Sigmoid colon (tissue), 4 donors: ENCODE measurements around the gene COL11A1.

Source experiments
- CTCF ChIP-seq, 4 experiments: fragments of 450-650 bp in 3 of 4; fragments of 200-600 bp in 1 of 4; IDR thresholded peaks; one replicate each; pipeline ENCODE4 v1.5.1; 2016 to 2019; ENCODE audit warnings: antibody characterized with exemption in 4 of 4, mild to moderate bottlenecking in 3 of 4, moderate library complexity in 2 of 4
- EP300 ChIP-seq, 4 donors: sonication (generic); formaldehyde crosslinking; IDR thresholded peaks; one replicate each; pipeline ENCODE4 v1.6.1; 2017; ENCODE audit warnings: antibody characterized with exemption in 4 of 4
- POLR2A ChIP-seq, 2 donors: fragments of 450-650 bp; IDR thresholded peaks; one replicate each; pipeline ENCODE4 v1.6.1; 2016; ENCODE audit warnings: antibody characterized with exemption in 2 of 2, mild to moderate bottlenecking in 2 of 2, moderate library complexity in 2 of 2
- POLR2AphosphoS5 ChIP-seq, 4 donors: sonication (generic); formaldehyde crosslinking; IDR thresholded peaks; one replicate each; pipeline ENCODE4 v1.6.1; 2017; ENCODE audit warnings: antibody characterized with exemption in 4 of 4

GRCh38 chr1:103106426-103107341 is 1.6 kb downstream of the COL11A1 start:
- TF ChIP-seq POLR2AphosphoS5 (IDR thresholded peaks at IDR 0.05) (no peak), CTCF (IDR thresholded peaks at IDR 0.05) (peak in 2 of 4 experiments; percentile 10 to 30), POLR2A (IDR thresholded peaks at IDR 0.05) (no peak), EP300 (IDR thresholded peaks at IDR 0.05) (no peak)
